Middle frontal gyrus (tissue), 1 donor: ENCODE results near the gene TNFRSF19.

Source experiments
- DNase-seq: peaks from one replicate; pipeline ENCODE4 v3.0.0-alpha.2; 2015; ENCODE audit warnings: low spot score; ENCODE audit errors: extremely low spot score

TNFRSF19 gene

GRCh38 chr13:23600534-23600933, 30.3 kb downstream of the TNFRSF19 start:
- no peak for DNase-seq

DNA sequence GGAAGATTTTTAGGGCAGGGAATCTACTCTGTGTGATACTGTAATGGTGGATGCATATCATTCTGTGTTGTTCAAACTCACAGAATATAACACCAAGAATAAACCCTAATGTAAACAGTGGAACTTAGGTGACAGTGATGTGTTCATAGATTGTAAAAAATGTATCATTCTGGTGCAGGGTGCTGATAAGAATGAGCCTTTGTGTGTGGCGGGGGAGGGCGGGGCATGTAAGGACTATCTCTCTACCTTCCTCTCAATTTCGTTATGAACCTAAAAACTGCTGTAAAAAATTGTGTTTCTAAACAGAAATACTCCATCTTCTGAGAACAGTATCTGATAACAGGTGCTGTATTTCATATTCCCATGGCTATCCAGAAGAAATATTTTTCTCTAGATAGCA, 35.6 kb downstream of the TNFRSF19 start:
- no peak for DNase-seq

DNA sequence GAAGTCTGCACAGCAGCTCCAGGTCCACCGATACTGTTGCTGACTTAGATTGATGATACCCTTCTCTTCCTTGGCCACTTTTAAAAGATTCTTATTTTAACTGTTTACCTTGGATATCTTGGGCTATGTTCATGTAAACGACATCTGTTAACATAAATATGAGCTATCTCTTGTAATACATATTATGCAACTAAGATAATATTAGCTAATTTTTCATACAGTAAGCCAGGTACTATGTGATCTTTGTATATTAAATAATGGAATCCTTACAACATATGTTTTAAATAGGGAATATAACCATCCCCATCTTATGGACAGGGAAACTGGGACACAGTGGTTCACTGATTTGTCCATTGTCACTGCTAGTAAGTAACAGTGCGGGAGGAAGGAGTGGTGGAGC, 37.9 kb downstream of the TNFRSF19 start:
- DNase-seq = no peak

DNA sequence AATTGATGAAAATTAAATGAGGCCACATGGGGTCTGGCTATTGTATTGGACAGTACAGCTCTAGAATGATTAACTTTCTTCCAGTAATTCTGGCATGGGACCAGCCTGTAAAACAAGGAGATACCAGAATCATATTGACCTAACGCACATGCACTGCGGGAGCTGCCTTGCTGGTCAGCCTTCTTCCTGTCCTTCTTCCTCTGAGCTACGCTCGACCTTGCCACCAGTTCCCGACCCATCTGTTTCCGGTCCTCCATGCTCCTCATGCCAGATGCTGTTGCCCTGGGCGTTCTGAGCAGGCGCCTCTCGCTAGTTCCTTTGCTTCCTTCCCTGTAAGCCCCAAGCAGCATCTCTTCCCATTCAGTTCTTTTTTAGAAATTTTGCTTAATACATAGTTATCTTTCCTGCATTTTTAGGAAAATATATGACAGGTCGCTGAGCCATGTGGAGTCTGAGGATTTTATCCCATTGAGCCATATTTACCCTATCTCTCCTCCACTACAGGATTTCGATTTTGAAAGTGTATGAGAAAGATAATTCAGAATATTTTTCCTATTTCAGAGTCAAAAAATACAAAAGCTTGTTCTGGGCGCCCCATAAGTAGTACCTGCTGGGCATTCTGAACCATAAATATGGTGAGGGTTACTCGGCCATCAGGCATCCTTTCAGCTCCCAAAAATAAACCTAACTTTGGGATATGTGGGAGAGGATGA, 38.6 kb downstream of the TNFRSF19 start:
- no peak for DNase-seq

DNA sequence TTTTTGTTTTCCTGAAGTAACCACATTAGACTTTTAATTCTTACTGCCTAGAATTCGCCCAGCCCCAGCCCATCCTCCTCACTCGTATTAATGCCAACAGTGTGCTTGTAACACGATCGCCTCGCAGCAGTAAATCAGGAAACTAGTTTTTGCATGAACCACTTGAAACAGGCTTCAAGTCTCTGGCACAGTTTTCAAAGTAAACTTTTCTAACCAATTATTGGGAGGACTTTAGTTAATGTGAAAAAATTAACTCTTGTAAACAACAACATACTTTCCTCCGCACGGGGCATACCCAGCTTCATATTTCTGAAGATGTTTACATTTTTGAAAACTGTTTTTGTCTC, 39.2 kb downstream of the TNFRSF19 start:
- DNase-seq = no peak

DNA sequence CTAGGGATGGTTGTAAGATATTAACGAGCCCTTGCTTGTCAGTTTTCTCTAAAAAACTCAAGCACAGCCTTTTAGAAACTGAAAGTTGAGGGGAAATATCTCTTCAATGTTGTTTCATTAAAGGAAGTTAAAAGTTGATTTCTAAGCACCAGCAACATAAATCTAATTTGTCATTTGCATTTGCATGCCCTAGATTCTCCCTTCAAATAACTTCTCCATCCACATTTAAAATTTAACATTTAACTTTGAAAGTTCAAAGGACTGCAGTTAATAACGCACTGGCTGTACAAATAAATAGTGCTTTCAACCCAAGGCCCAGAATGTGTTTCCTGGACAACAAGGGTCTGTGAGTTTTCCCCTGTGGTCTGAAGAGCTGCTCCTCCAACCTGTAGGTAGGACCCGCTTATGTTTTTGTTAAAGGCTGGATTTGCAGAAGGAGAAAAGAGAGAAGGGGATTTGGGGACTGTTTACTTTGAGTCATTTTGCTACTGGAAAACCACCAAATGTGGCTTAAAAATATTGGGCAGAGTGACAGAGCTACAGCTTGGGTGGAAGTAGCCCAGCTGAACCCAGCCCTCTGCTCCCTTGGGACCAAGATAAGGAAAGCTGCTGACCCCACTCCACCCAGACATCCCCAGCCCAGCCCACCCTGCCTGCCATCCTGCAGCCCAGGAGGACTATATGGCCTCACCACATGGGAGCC, 39.8 kb downstream of the TNFRSF19 start:
- DNase-seq = no peak

DNA sequence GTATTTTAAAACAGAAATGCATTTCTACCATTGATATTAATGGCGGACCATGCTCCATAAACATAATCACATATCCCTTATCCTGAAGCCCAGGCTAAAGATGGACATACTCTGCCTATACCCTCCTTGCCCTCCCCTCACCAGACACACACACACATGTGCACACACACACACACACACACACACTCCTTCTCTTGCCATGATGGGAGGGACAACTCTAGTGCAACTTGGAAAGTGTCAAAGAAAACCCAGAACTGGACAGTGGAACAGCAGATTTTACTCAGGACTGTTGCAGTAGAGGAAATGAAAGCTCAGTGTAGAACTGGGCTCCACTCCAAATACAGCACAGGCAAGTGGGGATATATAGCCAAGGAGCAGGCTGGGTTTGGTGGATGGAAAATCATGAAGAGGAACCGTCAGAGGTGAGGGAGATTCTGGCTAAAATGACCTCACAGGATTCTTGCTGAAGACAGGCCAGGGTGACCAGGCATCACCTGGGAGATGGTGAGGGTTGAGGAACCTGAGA, 40.8 kb downstream of the TNFRSF19 start:
- no peak for DNase-seq

DNA sequence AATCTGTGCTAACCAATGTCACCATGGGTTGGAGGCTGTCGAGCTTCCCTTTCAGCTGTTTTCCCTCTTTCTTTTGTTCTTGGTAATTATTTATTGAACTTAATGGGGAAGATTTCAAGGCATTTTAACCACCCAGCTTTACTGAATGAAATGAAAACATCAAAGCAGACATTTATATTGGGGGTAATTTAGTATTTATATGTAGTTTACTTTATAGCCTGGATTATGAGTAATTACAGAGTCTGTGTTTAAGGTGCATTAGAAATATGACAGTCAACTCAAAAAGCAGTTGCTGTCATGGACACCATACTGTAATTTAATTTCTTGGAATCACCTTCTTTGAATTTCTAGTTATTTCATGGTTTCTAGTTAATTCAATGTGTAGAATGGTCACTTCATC, 42.0 kb downstream of the TNFRSF19 start:
- DNase-seq = no peak

DNA sequence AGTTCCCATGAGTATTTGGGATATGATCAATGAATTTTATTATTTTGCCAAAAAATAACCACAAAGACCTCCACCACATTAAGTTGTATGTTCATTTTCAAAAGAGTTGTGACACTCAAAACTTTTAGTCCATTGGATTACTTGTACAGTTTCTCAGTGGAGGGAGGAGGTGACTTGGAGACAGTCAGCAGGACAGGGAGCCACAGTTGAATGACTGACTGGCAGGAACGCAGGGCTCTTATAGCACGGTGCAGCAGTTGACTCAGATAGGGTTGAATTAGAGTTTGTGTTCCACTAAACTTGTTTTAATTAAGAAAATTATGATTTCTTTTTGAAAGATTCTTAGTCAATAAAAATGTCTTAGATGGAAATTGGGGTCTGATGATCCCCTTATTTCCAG, 42.5 kb downstream of the TNFRSF19 start:
- no peak for DNase-seq

GRCh38 chr13:23613596-23613995, 43.4 kb downstream of the TNFRSF19 start:
- DNase-seq = no peak

DNA sequence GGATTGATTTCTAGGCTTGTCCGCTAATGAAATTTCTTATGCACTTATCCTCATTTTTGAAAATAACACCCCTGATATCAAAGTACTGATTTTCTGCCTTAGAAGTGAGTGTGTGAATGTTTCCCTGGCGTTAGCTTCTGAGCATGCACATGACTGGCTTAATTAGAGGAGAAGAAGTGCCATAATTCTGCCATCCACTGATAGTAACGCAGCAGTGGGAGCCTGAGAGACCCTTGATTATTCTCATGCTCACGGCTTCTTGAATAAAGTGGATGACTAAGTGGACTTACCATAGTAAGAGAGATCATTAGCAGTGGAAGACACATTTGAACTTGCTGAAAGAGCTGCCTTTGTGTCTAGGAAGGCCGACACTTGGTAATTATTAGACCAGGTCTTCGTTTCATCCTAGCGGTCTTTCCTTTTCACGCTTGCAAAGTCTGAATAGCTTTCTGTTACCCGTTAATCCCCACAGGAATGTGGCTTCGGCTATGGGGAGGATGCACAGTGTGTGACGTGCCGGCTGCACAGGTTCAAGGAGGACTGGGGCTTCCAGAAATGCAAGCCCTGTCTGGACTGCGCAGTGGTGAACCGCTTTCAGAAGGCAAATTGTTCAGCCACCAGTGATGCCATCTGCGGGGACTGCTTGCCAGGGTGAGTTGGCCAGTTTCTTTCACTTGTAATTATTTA, 45.3 kb downstream of the TNFRSF19 start:
- DNase-seq = no peak

DNA sequence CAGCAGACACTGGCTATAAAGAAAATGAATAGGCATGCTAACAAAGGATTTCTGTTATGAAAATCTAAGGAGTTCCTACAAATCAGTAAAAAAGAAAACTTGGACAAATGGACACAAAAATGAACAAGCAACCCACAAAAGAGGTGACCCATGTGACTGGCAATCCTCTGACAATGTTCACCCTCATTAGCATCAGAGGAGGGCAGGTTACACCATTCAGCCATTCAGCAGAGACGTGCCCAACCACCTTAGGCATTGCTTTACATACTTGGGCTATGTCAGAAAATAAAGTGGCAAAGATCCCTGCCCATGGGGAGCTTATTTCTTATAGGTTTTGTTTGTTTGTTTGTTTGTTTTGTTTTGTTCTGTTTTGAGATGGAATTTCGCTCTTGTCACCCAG, 46.0 kb downstream of the TNFRSF19 start:
- no peak for DNase-seq

DNA sequence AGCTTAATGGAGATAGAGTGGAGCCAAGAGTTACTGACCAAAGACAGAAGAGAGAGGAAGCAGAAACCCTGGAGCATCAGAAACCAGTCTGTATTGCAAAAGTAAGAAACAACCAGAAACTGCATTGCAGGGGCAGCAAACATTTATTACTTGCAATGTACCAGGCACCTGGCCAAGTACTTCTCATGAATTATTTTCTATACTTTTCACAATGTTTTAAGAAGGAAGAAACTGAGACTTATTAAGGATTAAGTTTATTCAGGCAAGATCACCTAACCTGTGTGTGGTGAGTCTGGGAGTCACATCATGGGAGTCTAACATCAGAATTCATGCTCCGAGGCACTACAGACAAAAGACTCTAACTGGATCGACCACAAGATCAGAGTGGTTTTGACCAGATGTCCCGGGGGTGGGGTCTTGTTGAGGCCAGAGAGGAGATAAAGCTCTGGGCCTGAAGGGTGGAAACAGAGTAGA, 47.4 kb downstream of the TNFRSF19 start:
- DNase-seq = no peak

DNA sequence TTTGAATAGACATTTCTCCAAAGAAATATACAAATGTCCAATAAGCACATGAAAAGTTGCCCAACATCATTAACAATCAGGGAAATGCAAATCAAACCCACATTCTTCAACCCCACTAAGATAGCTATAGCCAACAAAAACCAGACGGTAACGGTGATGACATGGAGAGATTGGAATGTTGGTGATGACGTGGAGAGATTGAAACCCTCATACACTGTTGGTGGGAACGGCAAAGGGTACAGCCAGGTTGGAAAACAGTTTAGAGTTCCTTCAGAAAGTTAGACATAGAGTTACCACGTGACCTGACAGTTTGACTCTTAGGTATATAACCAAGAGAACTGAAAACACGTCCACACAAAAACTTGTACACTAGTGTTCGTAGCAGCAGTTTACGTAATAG, 48.1 kb downstream of the TNFRSF19 start:
- DNase-seq = no peak

- DNase-seq = no peak
Observed at GRCh38 chr13:23619068-23619855, 49.0 kb downstream of the TNFRSF19 start.

GRCh38 chr13:23620211-23620610, 50.0 kb downstream of the TNFRSF19 start:
- DNase-seq = no peak

- DNase-seq = no peak
Observed at GRCh38 chr13:23620613-23621315, 50.6 kb downstream of the TNFRSF19 start.

- DNase-seq = no peak
Observed at GRCh38 chr13:23621316-23621645, 51.1 kb downstream of the TNFRSF19 start.

GRCh38 chr13:23622985-23623384, 52.8 kb downstream of the TNFRSF19 start:
- DNase-seq = no peak

- no peak for DNase-seq
Observed at GRCh38 chr13:23623394-23623793, 53.2 kb downstream of the TNFRSF19 start.

GRCh38 chr13:23626700-23627099, 56.5 kb downstream of the TNFRSF19 start:
- DNase-seq = no peak
